GM12875 (cell line): Measurements from ENCODE around the gene TMEM198.

ENCODE experiments used
- H3K4me3 ChIP-seq: one replicate; pipeline ENCODE4 v1.5.1; 2011; ENCODE audit warnings: low read depth, low read length, control low read depth
- TF ChIP-seq, protein P1 (sequence below): IDR thresholded peaks from 2 replicates; pipeline ENCODE4 v1.5.1; 2011; ENCODE audit warnings: low read depth, mild to moderate bottlenecking, control low read depth, inconsistent platforms, low read length, moderate library complexity, borderline replicate concordance; ENCODE audit not compliant: insufficient read depth

Gene TMEM198

DNA sequence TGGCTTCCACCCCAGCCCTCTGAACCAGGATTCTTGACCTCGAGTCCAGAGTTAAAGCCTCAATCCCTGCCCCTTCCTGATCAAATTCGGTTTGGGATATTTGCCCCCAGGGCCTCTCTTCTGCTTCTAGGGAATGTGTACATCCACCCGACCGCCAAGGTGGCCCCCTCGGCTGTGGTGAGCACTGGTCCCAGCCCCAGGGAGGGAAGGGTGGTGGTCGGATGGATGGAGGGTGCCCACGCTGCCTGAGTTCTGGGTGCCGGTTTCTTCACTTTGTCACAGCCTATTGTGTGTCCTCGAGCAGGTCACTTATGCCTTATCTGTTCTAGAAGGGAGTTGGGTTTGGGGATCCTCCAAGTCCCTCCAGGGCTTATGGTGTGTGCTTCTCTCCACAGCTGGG is 38.2 kb upstream of the TMEM198 start:
- H3K4me3 ChIP-seq = no peak overlapping the region
- TF ChIP-seq, protein P1, sequence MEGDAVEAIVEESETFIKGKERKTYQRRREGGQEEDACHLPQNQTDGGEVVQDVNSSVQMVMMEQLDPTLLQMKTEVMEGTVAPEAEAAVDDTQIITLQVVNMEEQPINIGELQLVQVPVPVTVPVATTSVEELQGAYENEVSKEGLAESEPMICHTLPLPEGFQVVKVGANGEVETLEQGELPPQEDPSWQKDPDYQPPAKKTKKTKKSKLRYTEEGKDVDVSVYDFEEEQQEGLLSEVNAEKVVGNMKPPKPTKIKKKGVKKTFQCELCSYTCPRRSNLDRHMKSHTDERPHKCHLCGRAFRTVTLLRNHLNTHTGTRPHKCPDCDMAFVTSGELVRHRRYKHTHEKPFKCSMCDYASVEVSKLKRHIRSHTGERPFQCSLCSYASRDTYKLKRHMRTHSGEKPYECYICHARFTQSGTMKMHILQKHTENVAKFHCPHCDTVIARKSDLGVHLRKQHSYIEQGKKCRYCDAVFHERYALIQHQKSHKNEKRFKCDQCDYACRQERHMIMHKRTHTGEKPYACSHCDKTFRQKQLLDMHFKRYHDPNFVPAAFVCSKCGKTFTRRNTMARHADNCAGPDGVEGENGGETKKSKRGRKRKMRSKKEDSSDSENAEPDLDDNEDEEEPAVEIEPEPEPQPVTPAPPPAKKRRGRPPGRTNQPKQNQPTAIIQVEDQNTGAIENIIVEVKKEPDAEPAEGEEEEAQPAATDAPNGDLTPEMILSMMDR = no peak

DNA sequence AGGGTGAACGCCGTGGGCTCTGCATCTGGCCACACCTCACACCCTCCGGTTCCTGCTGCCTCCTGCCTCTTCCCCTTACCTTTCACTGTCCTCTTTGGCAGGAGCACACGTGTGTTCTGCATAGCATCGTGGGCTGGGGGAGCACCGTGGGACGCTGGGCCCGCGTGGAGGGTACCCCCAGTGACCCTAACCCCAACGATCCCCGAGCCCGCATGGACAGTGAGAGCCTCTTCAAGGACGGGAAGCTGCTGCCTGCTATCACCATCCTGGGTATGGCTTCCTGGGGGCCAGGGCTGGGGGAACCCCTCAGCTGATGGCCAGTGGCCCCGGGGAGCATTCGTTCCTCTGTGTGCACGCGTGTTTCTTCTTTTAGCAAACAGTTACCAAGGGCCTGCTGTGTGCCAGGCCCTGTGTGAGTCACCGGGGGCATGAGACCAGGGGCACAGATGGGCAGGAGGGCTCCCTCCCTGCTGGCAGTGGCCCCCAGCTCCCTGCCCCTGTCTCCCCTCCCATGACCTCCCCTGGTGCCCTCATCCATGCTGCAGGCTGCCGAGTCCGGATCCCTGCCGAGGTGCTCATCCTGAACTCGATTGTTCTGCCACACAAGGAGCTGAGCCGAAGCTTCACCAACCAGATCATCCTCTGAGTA is 37.6 kb upstream of the TMEM198 start:
- no peak overlapping the region for H3K4me3 ChIP-seq
- TF ChIP-seq, protein P1 = no peak

DNA sequence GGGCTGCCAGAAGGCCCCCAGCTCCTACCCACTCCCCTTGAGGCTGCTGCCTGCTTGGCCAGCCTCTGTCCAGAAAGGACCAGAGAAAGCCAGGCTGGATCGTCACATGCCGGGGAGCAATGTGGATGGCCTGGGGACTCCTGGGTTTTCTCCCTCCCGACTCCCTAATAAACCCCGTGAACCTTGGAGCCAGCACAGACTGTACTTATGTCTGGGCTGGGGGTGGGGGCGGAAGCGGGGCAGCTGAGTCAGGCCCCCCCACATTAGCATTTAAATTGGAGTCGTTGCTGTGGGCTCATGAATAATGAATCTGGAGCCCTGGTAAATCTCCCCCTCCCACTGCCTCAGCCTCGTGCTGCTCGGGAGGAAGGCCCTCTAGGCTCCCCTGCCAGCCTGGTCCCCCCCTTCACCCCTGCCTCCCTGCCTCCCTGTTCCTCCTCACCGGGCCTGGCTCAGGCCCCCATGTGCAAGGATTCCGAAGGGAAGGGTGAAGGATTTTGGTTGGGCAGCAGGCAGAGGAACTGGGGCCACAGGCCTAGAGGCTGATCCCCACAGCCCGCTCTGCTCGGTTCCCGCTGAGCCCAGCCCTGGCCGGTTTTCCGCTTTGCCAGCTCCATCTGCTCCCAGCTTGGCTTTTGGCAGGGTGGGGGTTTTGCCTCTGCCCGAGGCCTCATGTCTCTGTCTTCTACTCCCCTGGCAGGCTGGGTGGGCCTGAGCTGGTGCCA is 36.9 kb upstream of the TMEM198 start:
- no peak overlapping the region for H3K4me3 ChIP-seq
- TF ChIP-seq, protein P1 = no peak

DNA sequence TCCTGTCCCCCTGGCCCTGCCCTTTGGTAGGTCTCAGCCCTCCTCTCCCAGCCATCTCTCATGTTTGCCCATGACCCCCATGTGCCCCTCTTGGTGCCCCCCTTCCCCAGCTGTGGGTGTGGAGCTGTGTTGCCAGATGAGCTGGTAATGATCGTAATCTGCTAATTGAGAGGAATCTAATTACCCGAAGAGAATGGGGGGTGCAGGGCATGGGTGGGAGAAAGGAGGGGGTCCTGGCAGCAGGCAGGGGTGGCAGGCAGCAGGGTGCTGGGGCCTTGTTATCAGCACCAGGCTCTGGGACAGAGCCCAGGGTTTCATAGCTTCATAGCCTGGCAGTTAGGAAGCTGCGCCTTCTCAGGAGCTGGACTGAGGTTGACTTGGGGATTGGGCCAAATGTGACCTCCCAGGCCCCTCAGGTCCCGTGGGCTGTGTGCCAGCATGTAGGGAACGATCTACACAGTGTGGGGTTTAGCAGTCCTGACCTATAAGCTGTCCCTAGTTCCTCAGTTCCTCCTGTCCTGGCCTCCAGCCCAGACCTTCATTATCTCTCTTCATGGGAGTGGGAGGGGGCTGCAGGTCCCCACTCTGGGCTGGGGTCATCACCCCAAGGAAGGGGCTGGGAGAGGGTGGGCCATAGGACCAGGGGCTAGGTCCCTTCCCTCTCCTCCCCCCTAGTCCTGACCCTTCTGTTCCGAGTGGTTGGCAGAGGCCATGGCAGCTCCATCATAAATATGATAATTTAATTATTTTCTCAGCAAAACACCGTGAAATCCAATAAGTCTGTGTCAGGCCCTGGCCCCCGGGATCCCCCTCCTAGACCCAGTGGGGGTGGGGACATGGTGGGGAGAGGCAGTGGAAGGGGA is 36.0 kb upstream of the TMEM198 start:
- TF ChIP-seq, protein P1 = no peak
- no peak overlapping the region for H3K4me3 ChIP-seq

DNA sequence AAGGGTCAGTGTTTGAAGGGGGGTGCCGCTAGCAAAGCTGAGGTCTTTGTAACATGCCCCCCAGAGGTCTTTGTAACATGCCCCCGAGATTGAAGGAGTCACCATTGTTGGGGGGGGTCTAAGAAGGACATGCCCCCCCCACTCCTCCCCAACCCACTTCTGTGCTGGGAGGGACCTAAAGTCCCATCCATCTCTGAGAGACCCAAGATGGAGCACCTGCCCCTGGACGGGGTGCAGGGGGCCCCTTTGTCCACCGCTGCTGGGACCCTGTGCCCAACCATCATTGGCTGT is 35.4 kb upstream of the TMEM198 start:
- no peak overlapping the region for H3K4me3 ChIP-seq
- TF ChIP-seq, protein P1 = no peak

DNA sequence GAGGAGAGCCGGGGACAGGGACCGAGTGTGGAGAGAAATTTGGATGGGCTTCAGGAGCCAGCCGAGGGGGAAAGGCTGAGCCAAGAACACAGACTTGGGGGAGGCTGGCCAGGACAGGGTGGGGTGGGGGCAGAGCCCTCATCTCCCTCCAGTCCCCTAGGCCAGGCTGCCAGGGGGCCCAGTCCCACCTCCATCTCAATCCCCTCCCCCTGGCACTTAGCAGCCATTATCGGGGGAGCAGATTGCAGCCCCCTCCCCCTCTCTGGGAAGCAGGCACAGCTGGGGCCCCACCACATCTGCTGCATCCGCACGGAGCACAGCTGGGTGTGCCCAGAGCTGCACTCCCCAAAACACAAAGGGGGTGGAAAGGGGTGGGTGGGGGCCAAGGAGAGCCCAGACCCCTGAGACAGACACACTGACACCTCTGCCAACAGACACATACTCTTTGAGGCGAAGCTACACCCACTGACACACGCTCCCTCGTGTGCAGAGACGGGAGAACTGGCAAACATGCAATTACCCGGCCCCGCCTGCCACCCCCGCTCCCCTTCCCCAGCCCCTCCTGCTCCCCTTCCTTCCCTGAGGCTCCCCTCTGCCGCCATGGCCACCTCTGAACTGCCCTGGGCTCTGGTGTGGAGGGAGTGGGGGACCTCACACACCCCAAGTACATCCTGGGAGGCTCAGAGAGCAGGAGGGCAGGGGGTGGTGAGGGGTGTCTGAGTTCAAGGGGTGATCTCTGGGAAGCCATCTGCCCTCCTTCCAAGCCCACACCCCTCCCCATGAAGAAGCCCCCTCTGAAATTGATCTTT is 34.7 kb upstream of the TMEM198 start:
- TF ChIP-seq, protein P1 = no peak
- no peak overlapping the region for H3K4me3 ChIP-seq
